Natural killer cell treated with Interleukin-12 subunit alpha and Interleukin-12 subunit beta and Interleukin-15 and Interleukin-18, amount 100 ng/mL, for 72 hours (primary cell): ENCODE data around the gene MIB1. TPM values are rescaled to one million over a fixed set of nuclear protein-coding genes. Genes with fewer than 3 reads are reported as not detected.

Experiments used
- total RNA-seq, 2 donors: library from RNA; stranded (reverse); gene quantifications; one replicate each; pipeline ENCODE4 v1.2.3, GENCODE V29; 2022

MIB1 gene
- total RNA-seq, 2 donors from 2014 or later: 20.1 to 30.3 TPM

Other genes with a start within 250 kb of the MIB1 start
- 10 to 100 TPM; 20.7 to 29.6 TPM for gene ESCO1, start 140.1 kb upstream of the MIB1 start, total RNA-seq
- 100 to 1,000 TPM in 1 of 2 donors, 10 to 100 TPM in 1; 91.2 to 158 TPM for gene SNRPD1, start 128.5 kb upstream of the MIB1 start, total RNA-seq
- gene ABHD3, start 36.0 kb upstream of the MIB1 start, total RNA-seq: 10 to 100 TPM; 48.1 to 54.4 TPM